Skeletal muscle tissue (tissue), 4 donors: ENCODE data around the gene KIF19. TPM values are rescaled to one million over a fixed set of nuclear protein-coding genes. Genes with fewer than 3 reads are reported as not detected.

ENCODE experiments used
- H3K27ac ChIP-seq: one replicate; pipeline ENCODE4 v1.7.0; 2013; ENCODE audit warnings: mild to moderate bottlenecking, low read depth, low read length, inconsistent platforms
- H3K27me3 ChIP-seq, 3 donors: one replicate each; pipeline ENCODE4 v1.7.0; 2013; ENCODE audit warnings: low read length in 3 of 3; ENCODE audit not compliant: control insufficient read depth in 3 of 3, insufficient read depth in 3 of 3
- H3K36me3 ChIP-seq, 3 donors: one replicate each; pipeline ENCODE4 v1.7.0; 2013; ENCODE audit warnings: low read length in 3 of 3; ENCODE audit not compliant: control insufficient read depth in 3 of 3, insufficient read depth in 3 of 3
- H3K4me1 ChIP-seq, 3 donors: one replicate each; pipeline ENCODE4 v1.7.0; 2013; ENCODE audit warnings: low read length in 3 of 3, mild to moderate bottlenecking in 3 of 3; ENCODE audit not compliant: control insufficient read depth in 3 of 3, insufficient read depth in 3 of 3
- H3K4me3 ChIP-seq, 3 donors: one replicate each; pipeline ENCODE4 v1.7.0; 2013; ENCODE audit warnings: low read length in 3 of 3
- H3K9ac ChIP-seq, 3 donors: one replicate each; pipeline ENCODE4 v1.7.0; 2013; ENCODE audit warnings: low read length in 3 of 3, mild to moderate bottlenecking in 3 of 3, moderate library complexity in 2 of 3, low read depth in 1 of 3
- H3K9me3 ChIP-seq, 3 donors: one replicate each; pipeline ENCODE4 v1.7.0; 2013; ENCODE audit warnings: low read length in 3 of 3; ENCODE audit not compliant: control insufficient read depth in 3 of 3
- total RNA-seq: library from RNA; depleted of rRNA; stranded (reverse); fragments of >200 nt; gene quantifications from one replicate; pipeline ENCODE4 v1.2.3, GENCODE V29; 2014
- donor health status: Osteomylitis.

KIF19 gene
- total RNA-seq, 1 donor from 2014 or later: 1.0 TPM

DNA sequence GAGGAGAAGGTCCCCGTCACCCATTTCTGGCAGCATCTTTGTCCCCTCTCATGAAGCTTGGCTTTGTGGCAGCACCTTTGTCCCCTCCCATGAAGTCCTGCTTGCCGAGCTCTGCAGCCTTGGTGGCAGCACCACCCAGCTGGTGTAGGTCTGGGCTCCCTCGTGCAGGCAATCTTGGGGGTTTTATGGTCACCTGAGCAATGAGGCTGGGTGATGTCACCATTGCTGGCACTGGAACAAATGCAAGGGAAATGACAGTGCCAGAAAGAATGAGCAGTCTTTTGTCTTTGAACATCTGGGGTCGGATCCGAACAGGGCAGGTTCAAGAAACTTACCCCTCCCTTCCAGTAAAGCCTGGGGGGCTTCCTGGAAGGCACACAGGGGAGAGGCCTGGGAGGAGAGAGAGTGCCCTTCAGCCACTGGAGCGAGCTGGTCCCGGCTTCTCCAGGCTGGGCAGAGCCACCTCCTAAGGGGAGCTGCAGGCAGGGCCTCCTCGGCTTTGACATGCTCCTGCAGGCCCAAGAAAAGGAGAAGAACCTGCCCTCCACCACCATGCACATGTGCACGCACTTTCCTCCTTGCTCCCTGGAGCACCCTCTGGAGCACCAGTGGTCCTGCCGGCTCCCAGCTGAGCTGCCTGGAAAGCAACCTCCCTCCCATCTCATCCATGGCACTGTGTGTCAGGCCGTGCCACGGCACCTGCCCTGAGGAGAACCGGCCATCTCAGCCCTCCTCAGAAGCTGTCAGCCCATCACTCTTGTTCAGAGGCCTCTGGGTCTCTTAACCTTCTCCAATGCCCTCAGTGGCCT, 19.6 kb downstream of the KIF19 start:
- Histone ChIP-seq H3K9ac (no peak overlapping the region), H3K4me1 (no peaks in the 10 kb centered on the region), H3K27ac (no peak overlapping the region), H3K9me3 (no peaks in the 10 kb centered on the region), H3K4me3 (no peak overlapping the region), H3K27me3 (peaks cover 26 to 66% (median 33%) of the 10 kb centered on the region in 3 donors), H3K36me3 (no peaks in the 10 kb centered on the region)

GRCh38 chr17:74347646-74348045, 21.6 kb downstream of the KIF19 start:
- Histone ChIP-seq H3K4me3 (no peak overlapping the region), H3K9ac (no peak overlapping the region), H3K4me1 (no peaks in the 10 kb centered on the region), H3K9me3 (no peaks in the 10 kb centered on the region), H3K27me3 (peaks cover 43 to 71% (median 51%) of the 10 kb centered on the region in 3 donors), H3K36me3 (no peaks in the 10 kb centered on the region), H3K27ac (no peak overlapping the region)

DNA sequence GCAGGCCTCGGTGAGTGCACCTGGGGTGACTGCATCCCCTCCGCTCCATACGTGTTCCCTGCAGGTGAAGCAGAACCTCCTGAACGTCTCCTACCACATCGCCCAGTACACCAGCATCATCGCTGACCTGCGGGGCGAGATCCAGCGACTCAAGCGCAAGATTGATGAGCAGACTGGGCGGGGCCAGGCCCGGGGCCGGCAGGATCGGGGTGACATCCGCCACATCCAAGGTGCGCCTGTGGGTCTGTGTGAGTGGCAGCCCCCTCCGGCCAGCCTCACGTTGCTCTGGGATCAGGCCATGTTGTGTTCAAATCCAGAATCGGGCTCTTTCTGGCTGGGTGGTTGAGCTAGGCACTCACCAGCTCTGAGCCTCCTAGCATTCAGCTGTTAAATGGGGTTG, 23.1 kb downstream of the KIF19 start:
- Histone ChIP-seq H3K4me1 (no peaks in the 10 kb centered on the region), H3K4me3 (no peak overlapping the region), H3K36me3 (no peaks in the 10 kb centered on the region), H3K27me3 (peaks cover 58 to 81% (median 66%) of the 10 kb centered on the region in 3 donors), H3K9me3 (no peaks in the 10 kb centered on the region), H3K27ac (no peak overlapping the region), H3K9ac (no peak overlapping the region)

GRCh38 chr17:74350486-74350885, 24.5 kb downstream of the KIF19 start:
- Histone ChIP-seq H3K27ac (no peak overlapping the region), H3K4me3 (no peak overlapping the region), H3K9ac (no peak overlapping the region), H3K36me3 (no peaks in the 10 kb centered on the region), H3K9me3 (no peaks in the 10 kb centered on the region), H3K4me1 (no peaks in the 10 kb centered on the region), H3K27me3 (peaks cover 65 to 85% (median 76%) of the 10 kb centered on the region in 3 donors)

- Histone ChIP-seq H3K4me3 (no peak overlapping the region), H3K4me1 (no peaks in the 10 kb centered on the region), H3K27me3 (peaks cover 77 to 91% (median 79%) of the 10 kb centered on the region in 3 donors), H3K9ac (no peak overlapping the region), H3K36me3 (no peaks in the 10 kb centered on the region), H3K27ac (no peak overlapping the region), H3K9me3 (no peaks in the 10 kb centered on the region)
Measured at GRCh38 chr17:74351552-74352210, 25.7 kb downstream of the KIF19 start.

DNA sequence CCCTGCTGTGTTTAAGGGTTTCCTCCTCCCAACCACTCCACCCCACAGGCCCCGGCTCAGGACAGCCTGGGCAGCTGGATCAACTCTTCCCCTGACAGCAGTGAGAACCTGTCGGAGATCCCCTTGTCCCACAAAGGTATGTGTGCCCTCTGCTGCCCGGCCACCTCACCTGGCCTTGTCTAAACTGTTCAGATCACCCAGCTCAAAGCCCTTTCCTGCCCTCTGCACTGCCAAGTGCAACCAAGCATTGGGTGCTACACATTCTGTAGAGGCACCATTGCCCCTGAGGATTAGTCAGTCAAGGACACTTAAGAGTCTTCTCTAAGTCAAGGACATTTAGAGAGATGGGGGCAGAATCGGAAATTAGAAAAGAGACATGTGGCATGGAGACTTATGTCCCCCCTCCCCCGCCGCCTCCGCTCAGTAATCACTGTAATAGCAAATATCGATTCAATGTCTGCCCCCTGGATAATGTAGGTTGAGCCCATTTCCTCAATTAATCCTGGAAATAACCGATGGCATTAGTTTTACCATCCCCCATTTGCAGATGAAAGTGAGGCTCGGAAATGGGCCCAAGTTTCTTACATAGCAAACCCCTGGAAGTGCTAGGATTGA, 27.5 kb downstream of the KIF19 start:
- peaks cover 83 to 93% (median 90%) of the 10 kb centered on the region in 3 donors for H3K27me3 ChIP-seq
- no peak overlapping the region for H3K27ac ChIP-seq
- H3K9ac ChIP-seq: no peak overlapping the region
- H3K4me3 ChIP-seq: no peak overlapping the region
- peaks cover 2 to 8% (median 7%) of the 10 kb centered on the region in 3 donors for H3K4me1 ChIP-seq
- H3K9me3 ChIP-seq: no peaks in the 10 kb centered on the region
- H3K36me3 ChIP-seq: no peaks in the 10 kb centered on the region

- no peak overlapping the region for H3K27ac ChIP-seq
- H3K4me1 ChIP-seq: peaks cover 2 to 8% (median 7%) of the 10 kb centered on the region in 3 donors
- no peak overlapping the region for H3K4me3 ChIP-seq
- no peak overlapping the region for H3K9ac ChIP-seq
- H3K9me3 ChIP-seq: no peaks in the 10 kb centered on the region
- H3K36me3 ChIP-seq: no peaks in the 10 kb centered on the region
- peaks cover 83 to 92% (median 88%) of the 10 kb centered on the region in 3 donors for H3K27me3 ChIP-seq
Measured at GRCh38 chr17:74354123-74354522, 28.1 kb downstream of the KIF19 start.

- no peak overlapping the region for H3K27ac ChIP-seq
- H3K27me3 ChIP-seq: peaks cover 82 to 91% (median 87%) of the 10 kb centered on the region in 3 donors
- no peak overlapping the region for H3K9ac ChIP-seq
- H3K36me3 ChIP-seq: no peaks in the 10 kb centered on the region
- no peaks in the 10 kb centered on the region for H3K9me3 ChIP-seq
- H3K4me1 ChIP-seq: peaks cover 2 to 8% (median 7%) of the 10 kb centered on the region in 3 donors
- no peak overlapping the region for H3K4me3 ChIP-seq
Measured at GRCh38 chr17:74354561-74354960, 28.5 kb downstream of the KIF19 start.

DNA sequence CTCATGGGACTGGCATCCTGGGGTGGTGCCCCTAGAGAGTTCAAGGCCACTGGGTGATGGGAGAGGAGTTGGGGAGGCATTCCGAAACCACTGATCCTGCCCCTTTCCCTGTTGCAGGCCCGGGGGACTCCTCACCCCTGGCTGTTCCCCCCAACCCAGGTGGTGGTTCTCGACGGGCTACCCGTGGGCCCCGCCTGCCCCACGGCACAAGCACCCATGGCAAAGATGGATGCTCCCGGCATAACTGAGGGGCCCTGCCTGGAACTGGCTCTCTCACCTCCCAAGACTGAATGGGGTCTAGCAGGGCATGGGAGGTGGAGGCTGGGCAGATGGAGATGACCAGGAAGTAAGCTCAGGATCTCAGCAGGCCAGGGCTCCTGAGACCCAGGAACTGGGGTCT, 29.0 kb downstream of the KIF19 start:
- no peak overlapping the region for H3K4me3 ChIP-seq
- H3K9ac ChIP-seq: no peak overlapping the region
- H3K27me3 ChIP-seq: peaks cover 86 to 93% (median 91%) of the 10 kb centered on the region in 3 donors
- peaks cover 2 to 8% (median 7%) of the 10 kb centered on the region in 3 donors for H3K4me1 ChIP-seq
- H3K9me3 ChIP-seq: no peaks in the 10 kb centered on the region
- H3K36me3 ChIP-seq: no peaks in the 10 kb centered on the region
- H3K27ac ChIP-seq: no peak overlapping the region
